Left renal cortex interstitium (tissue), 4 donors: ENCODE measurements around the gene DIPK1A. TPM values are rescaled to one million over a fixed set of nuclear protein-coding genes. Genes with fewer than 3 reads are reported as not detected.
A peak's percentile ranks its signal among the peaks of the same experiment; 100 is the strongest.
"Not testable (repeated sequence)": the region's sequence is repeated elsewhere in the genome, so short reads cannot be mapped to it uniquely, and the experiment has no call there.

Source experiments
- DNase-seq, 4 donors: peaks; one replicate each; pipeline ENCODE4 v3.0.0-alpha.2; 2013; ENCODE audit warnings: low read depth in 4 of 4, low spot score in 2 of 4, missing footprints in 1 of 4
- polyA plus RNA-seq, 4 donors: library from polyadenylated mRNA; unstranded; fragments of 120-200 nt; gene quantifications; one replicate each; pipeline ENCODE4 v1.2.1, GENCODE V29; 2013; ENCODE audit not compliant: insufficient read length in 4 of 4

The DIPK1A gene
- polyA plus RNA-seq, 4 donors: 8.0 to 10.6 (median 9.2) TPM

- DNase-seq: no peak
Observed at GRCh38 chr1:92980732-92981647, 19.7 kb upstream of the DIPK1A start.

DNA sequence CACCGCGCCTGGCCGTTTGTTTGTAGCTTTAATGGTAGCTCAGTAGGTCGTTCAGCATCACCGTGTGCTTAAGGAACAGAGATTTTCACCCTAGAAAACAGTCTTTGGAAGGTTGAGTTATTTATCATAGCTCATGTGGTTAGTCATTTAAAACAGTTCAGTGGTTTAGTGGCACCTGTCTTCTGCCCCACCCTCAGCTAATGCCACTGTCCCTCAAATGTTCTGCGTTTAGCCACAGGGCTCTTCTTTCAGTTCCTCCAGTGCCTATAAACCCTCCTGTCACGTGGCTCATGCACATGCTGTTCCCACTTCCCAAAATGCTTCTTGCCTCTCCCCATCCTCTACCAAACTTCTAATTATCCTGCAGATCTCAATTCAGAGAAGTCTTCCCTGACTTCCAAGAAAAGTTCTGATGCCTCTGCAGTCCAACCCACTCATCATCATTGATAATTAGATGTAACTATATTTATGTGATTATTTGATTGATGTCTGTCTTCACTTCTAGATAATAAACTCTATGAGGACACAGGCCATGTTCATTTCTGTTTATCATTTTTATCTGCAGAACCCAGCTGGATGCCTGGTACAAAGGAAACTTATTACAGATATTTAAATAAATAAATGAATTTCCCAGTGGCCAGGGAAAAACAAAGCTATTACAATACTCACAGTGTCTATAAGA, 14.4 kb upstream of the DIPK1A start:
- no peak for DNase-seq

- not testable (repeated sequence) for DNase-seq
Observed at GRCh38 chr1:92974112-92974511, 12.8 kb upstream of the DIPK1A start.

DNA sequence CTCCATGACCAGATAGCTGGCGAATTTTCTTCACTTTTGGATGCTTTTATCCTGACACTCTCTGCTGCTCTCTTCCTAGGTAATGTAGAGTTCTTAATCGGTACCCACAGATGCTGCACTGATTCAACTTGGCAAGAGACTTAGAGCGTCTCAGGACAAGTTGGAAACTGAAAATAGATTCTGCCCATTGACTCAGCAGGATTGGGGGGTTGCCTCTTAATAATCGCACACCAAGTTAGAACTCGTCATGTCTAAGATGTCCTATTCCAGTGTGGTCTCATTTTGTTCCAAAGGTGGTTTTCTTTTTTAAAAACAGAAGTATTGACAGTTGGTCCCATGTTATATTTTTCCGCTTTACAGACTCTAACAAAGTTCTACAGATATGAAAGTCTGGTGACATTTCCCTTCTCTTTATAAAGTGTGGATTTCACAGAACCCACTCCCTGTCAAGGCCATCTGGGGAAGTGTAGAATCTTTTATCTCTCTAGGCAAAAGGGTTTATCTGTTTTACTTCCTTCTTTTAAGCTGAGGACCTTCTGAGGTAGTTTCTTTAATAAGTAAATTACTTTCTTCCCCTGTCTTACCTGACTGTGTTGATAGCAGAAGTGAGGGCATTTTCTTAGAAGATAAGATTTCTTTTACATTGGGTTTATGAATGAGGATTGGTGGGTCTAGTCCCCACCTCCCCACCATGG, 12.1 kb upstream of the DIPK1A start:
- no peak for DNase-seq

DNA sequence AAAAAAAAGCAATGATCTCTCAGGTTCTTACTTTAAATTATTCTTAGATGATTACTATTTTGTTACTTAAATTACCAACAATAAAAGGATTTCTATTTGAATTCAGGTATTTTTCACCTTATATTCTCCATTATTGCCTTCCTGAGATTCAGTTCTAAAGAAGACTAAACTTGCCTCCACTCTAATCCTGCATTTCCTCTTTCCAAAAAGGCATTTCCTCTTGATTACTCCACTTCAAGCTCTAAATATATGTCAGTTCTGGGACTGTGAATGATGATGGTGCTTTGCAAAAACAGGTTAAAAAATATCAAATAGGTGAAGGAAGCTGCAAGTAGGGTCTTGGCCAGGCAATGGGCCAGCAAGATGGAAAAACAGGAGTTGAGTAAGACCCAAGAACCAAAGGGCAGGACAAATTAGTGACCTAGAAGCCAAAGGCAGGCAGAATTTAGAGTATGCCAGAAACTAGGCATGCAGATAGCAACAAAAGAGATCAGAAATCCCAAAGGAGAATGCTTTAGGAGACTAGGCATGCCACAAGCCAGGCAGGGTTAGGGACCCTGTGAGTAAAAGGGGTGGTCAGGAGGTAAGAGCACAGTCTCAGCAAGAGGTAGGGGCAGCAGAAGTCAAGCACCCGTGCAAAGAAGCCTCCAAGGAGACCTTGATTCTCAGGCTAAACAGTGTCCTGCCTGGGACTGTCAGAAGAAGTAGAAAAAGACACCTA, 11.3 kb upstream of the DIPK1A start:
- no peak for DNase-seq

DNA sequence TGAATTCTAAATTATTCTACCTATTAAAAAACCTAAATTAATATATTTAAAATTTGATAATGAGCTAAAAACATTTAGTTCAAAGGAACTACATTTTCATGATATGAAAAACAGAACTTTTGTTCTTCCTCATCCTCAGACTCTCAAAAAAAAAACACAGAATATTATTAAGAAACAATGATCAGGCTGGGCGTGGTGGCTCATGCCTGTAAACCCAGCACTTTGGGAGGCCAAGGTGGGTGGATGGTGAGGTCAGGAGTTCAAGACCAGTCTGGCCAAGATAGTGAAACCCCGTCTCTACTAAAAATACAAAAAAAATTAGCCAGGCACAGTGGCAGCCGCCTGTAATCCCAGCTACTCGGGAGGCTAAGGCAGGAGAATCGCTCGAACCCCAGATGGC, 10.7 kb upstream of the DIPK1A start:
- not testable (repeated sequence) for DNase-seq

- DNase-seq: no peak
Observed at GRCh38 chr1:92970990-92971689, 9.9 kb upstream of the DIPK1A start.

DNA sequence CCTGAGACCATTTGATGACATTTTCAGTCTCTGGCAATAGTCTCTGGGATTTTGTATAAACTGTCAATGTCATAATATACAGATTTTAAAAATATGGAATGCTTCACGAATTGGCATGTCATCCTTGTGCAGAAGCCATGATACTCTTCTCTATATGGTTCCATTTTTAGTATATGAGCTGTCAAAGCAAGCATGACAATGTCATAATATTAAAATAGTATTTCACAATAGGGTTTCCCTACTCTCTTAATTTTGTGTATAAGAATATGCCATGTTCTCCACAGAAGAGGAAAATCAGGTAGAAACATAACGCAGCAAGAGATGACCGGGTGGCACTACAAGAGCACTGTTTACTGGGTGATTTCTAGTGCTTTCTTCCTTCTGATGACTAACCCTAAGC, 8.3 kb upstream of the DIPK1A start:
- DNase-seq: no peak

GRCh38 chr1:92968138-92969032, 7.1 kb upstream of the DIPK1A start:
- no peak for DNase-seq

DNA sequence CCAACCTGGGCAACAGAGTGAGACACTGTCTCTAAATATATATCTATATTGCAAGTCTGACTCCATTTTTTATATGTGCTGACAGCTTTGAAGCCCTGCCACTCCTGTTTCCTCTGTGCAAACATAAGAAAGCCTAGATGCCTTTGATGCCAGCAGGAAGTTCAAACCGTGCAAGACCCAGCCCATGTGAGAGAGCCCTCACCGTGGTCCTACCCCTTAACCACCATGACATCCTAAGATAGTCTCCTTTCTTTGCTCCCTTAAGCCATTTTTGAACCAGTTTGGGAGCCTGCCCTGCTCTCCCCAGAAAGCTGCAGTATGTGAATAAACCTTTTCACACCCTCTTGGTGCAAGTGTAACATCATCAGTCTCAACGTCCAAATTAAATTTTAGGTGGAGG, 3.7 kb upstream of the DIPK1A start:
- DNase-seq: no peak

- DNase-seq: no peak
Observed at GRCh38 chr1:92964316-92964715, 3.1 kb upstream of the DIPK1A start.

DNA sequence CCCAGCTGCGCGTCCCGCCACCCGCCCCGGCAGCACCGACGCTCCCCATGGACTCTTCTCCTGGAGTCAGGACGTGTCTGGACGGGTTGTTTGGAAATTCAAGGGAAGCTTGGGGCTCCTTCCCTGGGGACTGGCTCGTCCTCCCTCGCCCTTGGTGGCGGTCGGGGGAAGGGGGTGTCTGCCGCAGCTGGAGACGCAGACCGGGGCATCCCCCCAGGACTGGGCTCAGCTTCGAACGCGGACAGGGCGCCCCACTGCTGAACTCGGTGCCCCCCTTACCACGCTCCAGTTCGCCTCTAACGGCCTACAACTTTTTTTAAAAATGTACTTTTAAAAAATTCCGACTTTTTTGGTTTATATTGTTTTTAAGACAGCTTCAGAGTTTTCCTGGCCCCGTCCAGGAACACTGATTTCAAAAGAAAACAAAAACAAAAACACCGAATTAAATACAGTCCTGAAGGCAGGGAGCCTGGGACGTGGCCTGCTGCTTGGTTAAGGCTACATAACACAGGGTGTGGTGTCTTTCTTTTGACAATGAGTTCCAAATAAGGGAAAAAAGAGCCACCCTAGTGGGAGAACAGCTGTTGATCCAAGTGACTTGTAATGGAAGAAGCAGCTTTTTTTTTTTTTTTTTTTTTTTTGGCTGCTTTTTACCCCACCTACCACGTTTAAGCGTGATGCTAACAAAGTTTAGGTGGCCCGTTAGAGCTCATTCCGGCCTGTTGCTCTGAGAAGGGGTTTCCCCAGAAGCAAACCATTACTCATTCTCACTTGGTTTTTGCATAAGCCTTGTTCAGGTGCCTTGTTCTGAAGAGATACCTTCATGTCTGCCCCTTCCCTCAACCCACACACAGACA, 862 bp upstream of the DIPK1A start:
- DNase-seq: peak in 2 of 4 donors; percentile 29 to 31

GRCh38 chr1:92960395-92961130, 699 bp downstream of the DIPK1A start:
- DNase-seq: peak in 3 of 4 donors; percentile 57 to 70 (median 69)

DNA sequence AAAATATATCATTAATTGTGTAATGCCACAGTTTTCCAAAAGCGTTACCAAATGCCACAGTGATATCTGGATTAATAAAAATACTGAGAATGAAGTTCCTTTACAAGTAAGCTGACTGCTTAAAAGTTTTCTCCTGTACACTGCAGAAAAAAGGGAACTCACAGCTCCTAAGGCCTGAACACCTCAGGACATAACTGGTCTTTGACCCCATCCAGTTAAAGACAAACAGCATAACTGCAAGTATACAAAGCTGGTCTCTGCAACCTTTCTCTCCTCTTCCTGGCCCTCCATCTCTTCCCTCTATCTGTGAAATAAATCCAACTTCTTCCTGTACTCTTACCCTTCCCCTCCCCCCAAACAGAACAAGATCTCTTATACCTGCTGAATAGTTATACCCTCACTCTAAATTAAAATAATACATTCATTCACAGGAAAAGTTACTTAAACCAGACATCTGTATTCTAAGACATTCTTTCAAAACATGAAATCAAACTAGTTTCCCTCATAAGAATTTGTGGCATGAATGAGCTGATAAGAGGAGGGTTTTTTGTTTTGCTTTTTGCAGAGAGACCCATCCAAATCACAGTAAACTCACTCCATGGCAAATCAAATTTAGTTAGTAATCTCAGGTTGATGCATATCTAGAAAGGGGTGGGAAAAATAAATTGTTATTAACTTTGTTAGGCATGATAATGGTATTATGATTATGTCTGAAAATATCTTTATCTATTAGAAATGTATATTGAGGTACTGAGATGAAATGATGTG, 2.9 kb downstream of the DIPK1A start:
- no peak for DNase-seq

DNA sequence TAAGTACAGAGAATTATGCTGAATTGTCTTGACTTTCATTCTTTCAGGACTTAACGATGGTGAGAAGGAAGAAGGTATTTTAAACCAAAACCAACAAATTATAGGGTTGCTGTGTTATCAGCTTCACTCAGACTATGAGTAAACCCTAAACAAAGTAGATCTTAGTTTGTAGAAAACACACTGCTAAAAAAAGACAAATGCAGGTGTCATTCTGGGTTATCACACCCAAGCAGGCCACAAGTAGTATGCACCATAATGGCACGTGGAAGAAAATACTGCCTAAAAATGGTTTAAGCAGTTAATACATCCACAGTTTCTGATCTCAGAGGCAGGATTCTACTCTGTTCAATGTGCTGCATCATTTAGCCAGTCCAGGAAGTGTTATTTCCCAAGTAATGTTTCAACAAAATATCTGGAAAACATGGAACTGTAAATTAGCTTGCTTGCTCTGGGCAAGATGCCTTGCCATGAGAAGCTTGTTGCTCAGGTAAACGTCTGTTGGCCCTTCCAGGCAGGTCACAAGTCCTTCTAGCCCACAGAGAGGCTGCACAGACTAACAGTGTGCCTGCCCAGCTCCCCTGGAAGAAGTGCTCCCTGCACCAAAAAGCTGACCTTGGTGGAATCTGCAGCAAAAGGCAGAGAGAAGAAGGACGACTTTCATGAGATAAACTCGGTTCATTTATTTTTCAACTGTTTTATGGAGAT, 4.1 kb downstream of the DIPK1A start:
- DNase-seq: no peak
